Activated CD4-positive, alpha-beta T cell treated with anti-CD3 and anti-CD28 coated beads, Interleukin-2, Interleukin-4, amounts not matched to agents 100 ng/mL and 50 ng/mL, durations not matched to agents 16 hours and 8 hours (primary cell): ENCODE measurements around the gene ZNF778.
"Not testable (repeated sequence)": the region's sequence is repeated elsewhere in the genome, so short reads cannot be mapped to it uniquely, and the experiment has no call there.

Experiments
- DNase-seq: peaks from one replicate; pipeline ENCODE4 v3.0.0-alpha.2; 2020; ENCODE audit warnings: low spot score

Gene ZNF778

GRCh38 chr16:89257757-89258465 lies 40.4 kb downstream of the ZNF778 start:
- no peak for DNase-seq

- DNase-seq: not testable (repeated sequence)
These were observed 42.4 kb downstream of the ZNF778 start for GRCh38 chr16:89259901-89260300.

GRCh38 chr16:89261691-89262563 lies 44.4 kb downstream of the ZNF778 start:
- DNase-seq: no peak

- DNase-seq: no peak
These were observed 47.5 kb downstream of the ZNF778 start for GRCh38 chr16:89264800-89265550.

- no peak for DNase-seq
These were observed 48.1 kb downstream of the ZNF778 start for GRCh38 chr16:89265647-89266046.

- DNase-seq: no peak
These were observed 49.1 kb downstream of the ZNF778 start for GRCh38 chr16:89266521-89267134.

GRCh38 chr16:89267746-89268145 lies 50.2 kb downstream of the ZNF778 start:
- DNase-seq: not testable (repeated sequence)

- no peak for DNase-seq
These were observed 51.1 kb downstream of the ZNF778 start for GRCh38 chr16:89268585-89268984.

- no peak for DNase-seq
These were observed 51.7 kb downstream of the ZNF778 start for GRCh38 chr16:89268987-89269735.

- DNase-seq: no peak
These were observed 52.5 kb downstream of the ZNF778 start for GRCh38 chr16:89269805-89270665.

- DNase-seq: no peak
These were observed 53.3 kb downstream of the ZNF778 start for GRCh38 chr16:89270666-89271345.

GRCh38 chr16:89272631-89273030 lies 55.1 kb downstream of the ZNF778 start:
- no peak for DNase-seq

- DNase-seq: no peak
These were observed 56.4 kb downstream of the ZNF778 start for GRCh38 chr16:89273741-89274472.

- no peak for DNase-seq
These were observed 57.2 kb downstream of the ZNF778 start for GRCh38 chr16:89274561-89275283.

GRCh38 chr16:89275284-89275584 lies 57.7 kb downstream of the ZNF778 start:
- no peak for DNase-seq

GRCh38 chr16:89275837-89276720 lies 58.6 kb downstream of the ZNF778 start:
- no peak for DNase-seq

- no peak for DNase-seq
These were observed 59.5 kb downstream of the ZNF778 start for GRCh38 chr16:89277049-89277448.
